ENCODE results near the gene WIPI1.

WIPI1 gene

GRCh38 chr17:68457168-68457538 lies at the start of gene WIPI1:
TSS of gene WIPI1 (minus strand) at chr17:68457496. CDS start at chr17:68457421, 75 bp downstream.
- Histone ChIP-seq H3K27me3 (replicated peaks; ENCODE audit: control insufficient read depth, insufficient read depth, low read length) (no peaks in the 10 kb centered on the region), H3K4me3 (replicated peaks; ENCODE audit: low read depth, low read length) (peak within 1 kb of the TSS; percentile 89), H3K36me3 (ENCODE audit: control insufficient read depth, insufficient read depth, low read length) (no peaks in the 10 kb centered on the region)
- DNase-seq (ENCODE audit: extremely low read depth, insufficient read length) = no peak
- TF ChIP-seq CTCF (IDR thresholded peaks at IDR 0.05; ENCODE audit: insufficient read depth, low read length, poor library complexity, severe bottlenecking) = no peak

GRCh38 chr17:68505951-68506350 lies 48.7 kb upstream of the WIPI1 start:
- no peak for TF ChIP-seq CTCF (IDR thresholded peaks at IDR 0.05; ENCODE audit: insufficient read depth, low read length, poor library complexity, severe bottlenecking)
- H3K36me3 ChIP-seq (ENCODE audit: control insufficient read depth, insufficient read depth, low read length) = no peaks in the 10 kb centered on the region
- DNase-seq (ENCODE audit: extremely low read depth, insufficient read length) = no peak
- H3K4me3 ChIP-seq (replicated peaks; ENCODE audit: low read depth, low read length) = no peak overlapping the region
- no peaks in the 10 kb centered on the region for H3K27me3 ChIP-seq (replicated peaks; ENCODE audit: control insufficient read depth, insufficient read depth, low read length)

GRCh38 chr17:68501074-68501473 lies 43.8 kb upstream of the WIPI1 start:
- DNase-seq (ENCODE audit: extremely low read depth, insufficient read length) = no peak
- Histone ChIP-seq H3K4me3 (replicated peaks; ENCODE audit: low read depth, low read length) (no peak overlapping the region), H3K27me3 (replicated peaks; ENCODE audit: control insufficient read depth, insufficient read depth, low read length) (no peaks in the 10 kb centered on the region), H3K36me3 (ENCODE audit: control insufficient read depth, insufficient read depth, low read length) (no peaks in the 10 kb centered on the region)
- no peak for TF ChIP-seq CTCF (IDR thresholded peaks at IDR 0.05; ENCODE audit: insufficient read depth, low read length, poor library complexity, severe bottlenecking)

- Histone ChIP-seq H3K4me3 (replicated peaks; ENCODE audit: low read depth, low read length) (no peak overlapping the region), H3K27me3 (replicated peaks; ENCODE audit: control insufficient read depth, insufficient read depth, low read length) (no peaks in the 10 kb centered on the region), H3K36me3 (ENCODE audit: control insufficient read depth, insufficient read depth, low read length) (no peaks in the 10 kb centered on the region)
- TF ChIP-seq CTCF (IDR thresholded peaks at IDR 0.05; ENCODE audit: insufficient read depth, low read length, poor library complexity, severe bottlenecking) = no peak
- DNase-seq (ENCODE audit: extremely low read depth, insufficient read length) = no peak
These were observed 42.3 kb upstream of the WIPI1 start for GRCh38 chr17:68499587-68499986.

- peak; percentile 26 for DNase-seq (ENCODE audit: extremely low read depth, insufficient read length)
- Histone ChIP-seq H3K36me3 (ENCODE audit: control insufficient read depth, insufficient read depth, low read length) (no peaks in the 10 kb centered on the region), H3K4me3 (replicated peaks; ENCODE audit: low read depth, low read length) (no peak overlapping the region), H3K27me3 (replicated peaks; ENCODE audit: control insufficient read depth, insufficient read depth, low read length) (no peaks in the 10 kb centered on the region)
- TF ChIP-seq CTCF (IDR thresholded peaks at IDR 0.05; ENCODE audit: insufficient read depth, low read length, poor library complexity, severe bottlenecking) = no peak
These were observed 41.4 kb upstream of the WIPI1 start for GRCh38 chr17:68498479-68499326.

Measured in GM06990 (cell line).